Measurements from ENCODE around the gene ROR1.

DNA sequence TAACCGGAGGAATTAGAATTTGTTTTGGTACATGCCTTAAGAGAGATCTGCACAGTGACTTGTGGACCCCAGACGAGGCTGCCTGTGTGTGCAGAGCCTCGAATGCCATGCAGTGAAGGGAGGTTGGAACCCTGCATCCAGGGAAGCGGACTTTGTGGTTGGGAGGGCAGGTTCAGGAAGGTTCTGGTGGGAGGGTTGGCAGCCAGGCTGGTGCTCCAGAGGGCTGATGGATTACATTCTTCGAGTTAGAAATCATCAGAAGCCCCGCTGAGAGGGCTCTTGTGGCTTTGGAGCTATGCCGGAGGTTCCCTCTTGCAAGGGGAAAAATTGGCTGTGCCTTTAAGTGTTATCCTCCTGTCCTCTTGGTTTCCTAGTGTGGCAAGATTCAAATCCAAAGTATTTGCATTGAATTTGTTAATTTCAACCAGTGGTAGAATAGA, 21.1 kb downstream of the ROR1 start:
- TF ChIP-seq, protein P1, sequence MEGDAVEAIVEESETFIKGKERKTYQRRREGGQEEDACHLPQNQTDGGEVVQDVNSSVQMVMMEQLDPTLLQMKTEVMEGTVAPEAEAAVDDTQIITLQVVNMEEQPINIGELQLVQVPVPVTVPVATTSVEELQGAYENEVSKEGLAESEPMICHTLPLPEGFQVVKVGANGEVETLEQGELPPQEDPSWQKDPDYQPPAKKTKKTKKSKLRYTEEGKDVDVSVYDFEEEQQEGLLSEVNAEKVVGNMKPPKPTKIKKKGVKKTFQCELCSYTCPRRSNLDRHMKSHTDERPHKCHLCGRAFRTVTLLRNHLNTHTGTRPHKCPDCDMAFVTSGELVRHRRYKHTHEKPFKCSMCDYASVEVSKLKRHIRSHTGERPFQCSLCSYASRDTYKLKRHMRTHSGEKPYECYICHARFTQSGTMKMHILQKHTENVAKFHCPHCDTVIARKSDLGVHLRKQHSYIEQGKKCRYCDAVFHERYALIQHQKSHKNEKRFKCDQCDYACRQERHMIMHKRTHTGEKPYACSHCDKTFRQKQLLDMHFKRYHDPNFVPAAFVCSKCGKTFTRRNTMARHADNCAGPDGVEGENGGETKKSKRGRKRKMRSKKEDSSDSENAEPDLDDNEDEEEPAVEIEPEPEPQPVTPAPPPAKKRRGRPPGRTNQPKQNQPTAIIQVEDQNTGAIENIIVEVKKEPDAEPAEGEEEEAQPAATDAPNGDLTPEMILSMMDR (IDR thresholded peaks at IDR 0.05): no peak
- TF ChIP-seq POLR2A (IDR thresholded peaks at IDR 0.05): no peak

Measured in uterus (tissue), 2 donors.